Measurements from ENCODE around the gene EHMT1.

EHMT1 gene

DNA sequence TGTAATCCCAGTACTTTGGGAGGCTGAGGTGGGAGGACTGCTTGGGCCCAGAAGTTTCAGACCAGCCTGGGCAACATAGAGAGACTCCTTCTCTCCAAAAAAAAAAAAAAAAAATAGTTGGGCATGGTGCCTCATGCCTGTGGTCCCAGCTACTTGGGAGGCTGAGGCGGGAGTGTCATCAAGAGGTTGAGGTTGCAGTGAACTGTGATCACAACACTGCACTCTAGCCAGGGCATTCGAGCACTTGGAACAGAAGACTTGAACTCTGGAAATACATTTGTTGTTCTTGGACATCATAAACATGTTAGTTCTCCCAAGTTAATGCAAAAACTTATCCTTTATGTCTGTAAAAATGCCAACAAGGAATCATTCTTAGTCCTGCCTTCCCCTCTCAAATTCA, 29.6 kb downstream of the EHMT1 start:
- peaks cover 53% of the 10 kb centered on the region for H3K36me3 ChIP-seq (ENCODE audit: insufficient read depth, insufficient read length, low read length)
- DNase-seq (ENCODE audit: low read depth, low spot score), result no peak
- no peak overlapping the region for H3K4me3 ChIP-seq (ENCODE audit: insufficient read length, low read depth)
- H3K9me3 ChIP-seq (ENCODE audit: insufficient read depth, low read length), result no peaks in the 10 kb centered on the region
- peaks cover 5% of the 10 kb centered on the region for H3K4me1 ChIP-seq (ENCODE audit: insufficient read depth, insufficient read length)
- no peak for TF ChIP-seq SUZ12 (IDR thresholded peaks at IDR 0.05; ENCODE audit: extremely low read depth, insufficient read depth, insufficient read length)
- TF ChIP-seq ZNF274 (IDR thresholded peaks at IDR 0.05; ENCODE audit: low read depth, low read length), result no peak
- no peak for TF ChIP-seq YY1 (IDR thresholded peaks at IDR 0.05; ENCODE audit: insufficient read depth, insufficient read length)
- H3K9ac ChIP-seq (ENCODE audit: insufficient read length, low read depth), result no peak overlapping the region
- H3K27me3 ChIP-seq (ENCODE audit: insufficient read depth, insufficient read length), result no peaks in the 10 kb centered on the region

DNA sequence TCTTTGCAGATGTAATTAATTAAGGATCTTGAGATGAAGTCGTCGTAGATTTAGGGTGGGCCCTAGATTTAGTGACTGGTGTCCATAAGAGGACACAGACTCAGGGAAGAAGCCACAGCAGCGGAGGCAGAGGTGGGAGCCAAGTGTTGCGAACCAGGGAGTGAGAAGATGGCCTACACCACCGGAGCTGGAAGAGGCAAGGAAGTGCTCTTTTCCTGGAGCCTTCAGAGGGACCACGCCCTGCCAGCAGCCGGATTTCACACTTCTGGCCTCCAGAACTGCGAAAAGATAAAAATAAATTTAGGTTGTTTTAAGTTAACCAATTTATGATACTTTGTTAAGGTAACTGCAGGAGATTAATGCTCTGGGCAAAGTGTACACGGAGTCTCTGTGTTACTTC, 30.7 kb downstream of the EHMT1 start:
- H3K27me3 ChIP-seq (ENCODE audit: insufficient read depth, insufficient read length), result no peaks in the 10 kb centered on the region
- no peaks in the 10 kb centered on the region for H3K9me3 ChIP-seq (ENCODE audit: insufficient read depth, low read length)
- no peak for DNase-seq (ENCODE audit: low read depth, low spot score)
- H3K4me1 ChIP-seq (ENCODE audit: insufficient read depth, insufficient read length), result peaks cover 2% of the 10 kb centered on the region
- TF ChIP-seq YY1 (IDR thresholded peaks at IDR 0.05; ENCODE audit: insufficient read depth, insufficient read length), result no peak
- TF ChIP-seq ZNF274 (IDR thresholded peaks at IDR 0.05; ENCODE audit: low read depth, low read length), result no peak
- no peak for TF ChIP-seq SUZ12 (IDR thresholded peaks at IDR 0.05; ENCODE audit: extremely low read depth, insufficient read depth, insufficient read length)
- H3K36me3 ChIP-seq (ENCODE audit: insufficient read depth, insufficient read length, low read length), result peaks cover 53% of the 10 kb centered on the region
- no peak overlapping the region for H3K4me3 ChIP-seq (ENCODE audit: insufficient read length, low read depth)
- H3K9ac ChIP-seq (ENCODE audit: insufficient read length, low read depth), result no peak overlapping the region

DNA sequence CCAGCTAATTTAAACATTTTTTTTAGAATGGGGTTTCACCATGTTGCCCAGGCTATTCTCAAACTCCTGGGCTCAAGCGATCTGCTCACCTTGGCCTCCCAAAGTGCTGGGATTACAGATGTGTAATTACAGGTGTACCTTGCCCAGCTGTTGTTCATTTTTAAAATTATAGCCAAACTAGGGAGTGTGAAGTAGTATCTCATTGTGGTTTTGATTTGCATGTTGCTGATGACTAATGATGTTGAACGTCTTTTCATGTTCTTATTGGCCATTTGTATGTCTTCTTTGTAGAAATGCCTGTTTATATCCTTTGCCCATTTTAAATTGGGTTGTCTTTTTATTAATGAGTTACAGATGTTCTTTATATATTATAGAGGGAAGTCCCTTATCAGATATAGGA, 31.5 kb downstream of the EHMT1 start:
- no peak for DNase-seq (ENCODE audit: low read depth, low spot score)
- Histone ChIP-seq H3K9me3 (ENCODE audit: insufficient read depth, low read length) (no peaks in the 10 kb centered on the region), H3K9ac (ENCODE audit: insufficient read length, low read depth) (no peak overlapping the region), H3K27me3 (ENCODE audit: insufficient read depth, insufficient read length) (no peaks in the 10 kb centered on the region), H3K36me3 (ENCODE audit: insufficient read depth, insufficient read length, low read length) (peaks cover 54% of the 10 kb centered on the region), H3K4me1 (ENCODE audit: insufficient read depth, insufficient read length) (peaks cover 2% of the 10 kb centered on the region), H3K4me3 (ENCODE audit: insufficient read length, low read depth) (no peak overlapping the region)
- no peak for TF ChIP-seq SUZ12 (IDR thresholded peaks at IDR 0.05; ENCODE audit: extremely low read depth, insufficient read depth, insufficient read length)
- TF ChIP-seq ZNF274 (IDR thresholded peaks at IDR 0.05; ENCODE audit: low read depth, low read length), result no peak
- no peak for TF ChIP-seq YY1 (IDR thresholded peaks at IDR 0.05; ENCODE audit: insufficient read depth, insufficient read length)

DNA sequence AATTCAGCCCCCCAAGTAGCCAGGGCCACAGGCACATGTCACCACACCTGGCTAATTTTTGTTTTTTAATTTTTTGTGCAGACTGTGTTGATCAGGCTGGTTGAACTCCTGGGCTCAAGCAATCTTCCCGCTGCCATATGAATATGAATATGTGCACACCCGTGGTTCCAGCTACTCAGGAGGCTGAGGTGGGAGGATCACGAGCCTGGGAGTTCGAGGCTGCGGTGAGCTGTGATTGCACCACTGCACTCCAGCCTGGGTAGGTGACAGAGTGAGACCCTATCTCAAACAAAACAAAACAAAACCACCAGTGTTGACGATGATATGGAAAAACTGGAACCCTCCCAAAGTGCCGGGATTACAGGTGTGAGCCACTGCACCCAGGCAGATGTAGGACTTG, 32.0 kb downstream of the EHMT1 start:
- TF ChIP-seq YY1 (IDR thresholded peaks at IDR 0.05; ENCODE audit: insufficient read depth, insufficient read length) (no peak), ZNF274 (IDR thresholded peaks at IDR 0.05; ENCODE audit: low read depth, low read length) (no peak), SUZ12 (IDR thresholded peaks at IDR 0.05; ENCODE audit: extremely low read depth, insufficient read depth, insufficient read length) (no peak)

DNA sequence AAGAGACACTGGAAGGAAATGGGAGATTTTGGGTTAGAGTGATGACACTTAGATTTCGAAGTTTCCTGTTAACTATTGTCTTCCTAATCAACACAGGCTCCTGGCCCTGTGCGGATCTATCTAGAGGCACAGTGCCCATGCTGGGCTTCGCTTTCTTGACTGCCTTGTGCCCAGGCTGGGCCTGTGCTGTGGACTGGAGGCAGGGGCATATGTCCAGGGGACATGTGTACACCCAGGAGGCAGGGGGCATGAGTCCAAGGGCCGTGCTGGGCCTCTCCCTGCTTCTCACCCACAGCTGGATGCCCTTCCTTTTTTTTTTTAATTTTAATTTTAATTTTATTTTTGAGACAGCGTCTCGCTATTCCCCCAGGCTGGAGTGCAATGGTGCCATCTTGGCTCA, 37.6 kb downstream of the EHMT1 start:
- Histone ChIP-seq H3K4me3 (ENCODE audit: insufficient read length, low read depth) (no peak overlapping the region), H3K36me3 (ENCODE audit: insufficient read depth, insufficient read length, low read length) (peaks cover 33% of the 10 kb centered on the region), H3K4me1 (ENCODE audit: insufficient read depth, insufficient read length) (no peaks in the 10 kb centered on the region), H3K27me3 (ENCODE audit: insufficient read depth, insufficient read length) (no peaks in the 10 kb centered on the region), H3K9me3 (ENCODE audit: insufficient read depth, low read length) (no peaks in the 10 kb centered on the region), H3K9ac (ENCODE audit: insufficient read length, low read depth) (no peak overlapping the region)
- no peak for DNase-seq (ENCODE audit: low read depth, low spot score)
- TF ChIP-seq YY1 (IDR thresholded peaks at IDR 0.05; ENCODE audit: insufficient read depth, insufficient read length) (no peak), SUZ12 (IDR thresholded peaks at IDR 0.05; ENCODE audit: extremely low read depth, insufficient read depth, insufficient read length) (no peak), ZNF274 (IDR thresholded peaks at IDR 0.05; ENCODE audit: low read depth, low read length) (no peak)

More for the DNA sequence above, 32.0 kb downstream of the EHMT1 start:
- H3K36me3 ChIP-seq (ENCODE audit: insufficient read depth, insufficient read length, low read length), result peaks cover 55% of the 10 kb centered on the region
- no peaks in the 10 kb centered on the region for H3K27me3 ChIP-seq (ENCODE audit: insufficient read depth, insufficient read length)
- no peaks in the 10 kb centered on the region for H3K9me3 ChIP-seq (ENCODE audit: insufficient read depth, low read length)
- H3K4me3 ChIP-seq (ENCODE audit: insufficient read length, low read depth), result no peak overlapping the region
- peaks cover 2% of the 10 kb centered on the region for H3K4me1 ChIP-seq (ENCODE audit: insufficient read depth, insufficient read length)
- no peak overlapping the region for H3K9ac ChIP-seq (ENCODE audit: insufficient read length, low read depth)
- no peak for DNase-seq (ENCODE audit: low read depth, low spot score)

DNA sequence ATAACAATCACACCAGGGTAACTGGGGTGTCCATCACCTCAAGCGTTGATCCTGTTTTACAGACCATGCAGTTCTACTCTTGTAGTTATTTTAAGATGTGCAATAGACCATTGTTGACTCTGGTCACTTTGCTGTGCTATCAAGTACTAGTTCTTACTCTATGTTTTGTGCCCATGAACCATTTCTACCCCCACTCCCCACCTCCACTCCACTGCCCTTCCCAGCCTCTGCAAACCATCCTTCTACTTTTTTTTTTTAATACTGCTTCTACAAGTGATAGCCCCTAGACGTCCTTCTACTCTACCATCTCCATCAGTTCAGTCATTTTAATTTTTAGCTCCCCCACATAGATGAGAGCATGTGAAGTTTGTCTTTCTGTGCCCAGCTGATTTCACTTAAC, 38.8 kb downstream of the EHMT1 start:
- TF ChIP-seq SUZ12 (IDR thresholded peaks at IDR 0.05; ENCODE audit: extremely low read depth, insufficient read depth, insufficient read length) (no peak), ZNF274 (IDR thresholded peaks at IDR 0.05; ENCODE audit: low read depth, low read length) (no peak), YY1 (IDR thresholded peaks at IDR 0.05; ENCODE audit: insufficient read depth, insufficient read length) (no peak)
- Histone ChIP-seq H3K9me3 (ENCODE audit: insufficient read depth, low read length) (no peaks in the 10 kb centered on the region), H3K4me3 (ENCODE audit: insufficient read length, low read depth) (no peak overlapping the region), H3K36me3 (ENCODE audit: insufficient read depth, insufficient read length, low read length) (peaks cover 27% of the 10 kb centered on the region), H3K4me1 (ENCODE audit: insufficient read depth, insufficient read length) (no peaks in the 10 kb centered on the region), H3K9ac (ENCODE audit: insufficient read length, low read depth) (no peak overlapping the region), H3K27me3 (ENCODE audit: insufficient read depth, insufficient read length) (no peaks in the 10 kb centered on the region)
- DNase-seq (ENCODE audit: low read depth, low spot score), result no peak

DNA sequence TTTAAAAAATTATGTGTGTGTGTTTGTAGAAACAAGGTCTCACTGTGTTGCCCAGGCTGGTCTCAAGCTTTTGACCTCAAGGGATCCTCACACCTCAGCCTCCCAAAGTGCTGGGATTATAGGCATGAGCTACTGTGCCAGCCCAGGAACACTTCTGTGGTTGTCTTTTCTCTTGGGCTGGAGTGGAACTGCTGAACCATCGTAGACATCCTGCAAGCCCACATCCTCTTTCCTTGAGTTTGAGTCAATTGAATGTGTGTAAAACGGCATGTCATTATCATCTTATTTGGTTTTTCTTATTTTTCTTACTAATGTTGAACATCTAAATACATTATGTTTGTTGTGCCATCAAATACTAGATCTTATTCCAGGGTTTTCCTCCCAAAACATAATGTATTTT, 40.0 kb downstream of the EHMT1 start:
- H3K36me3 ChIP-seq (ENCODE audit: insufficient read depth, insufficient read length, low read length), result peaks cover 19% of the 10 kb centered on the region
- no peaks in the 10 kb centered on the region for H3K4me1 ChIP-seq (ENCODE audit: insufficient read depth, insufficient read length)
- H3K9me3 ChIP-seq (ENCODE audit: insufficient read depth, low read length), result no peaks in the 10 kb centered on the region
- no peak for TF ChIP-seq ZNF274 (IDR thresholded peaks at IDR 0.05; ENCODE audit: low read depth, low read length)
- TF ChIP-seq YY1 (IDR thresholded peaks at IDR 0.05; ENCODE audit: insufficient read depth, insufficient read length), result no peak
- TF ChIP-seq SUZ12 (IDR thresholded peaks at IDR 0.05; ENCODE audit: extremely low read depth, insufficient read depth, insufficient read length), result no peak
- no peaks in the 10 kb centered on the region for H3K27me3 ChIP-seq (ENCODE audit: insufficient read depth, insufficient read length)
- no peak overlapping the region for H3K4me3 ChIP-seq (ENCODE audit: insufficient read length, low read depth)
- H3K9ac ChIP-seq (ENCODE audit: insufficient read length, low read depth), result no peak overlapping the region
- no peak for DNase-seq (ENCODE audit: low read depth, low spot score)

All from NT2/D1 (cell line).